ENCODE measurements around the gene SCARF2.

GRCh38 chr22:20459152-20459542 is 21.5 kb upstream of the SCARF2 start:
- no peak for TF ChIP-seq CTCF (IDR thresholded peaks at IDR 0.05; ENCODE audit: low read depth, low read length)
- no peak for TF ChIP-seq EZH2phosphoT487 (IDR thresholded peaks at IDR 0.05; ENCODE audit: low read depth)

Measured in OCI-LY3 (cell line).